ENCODE results near the gene COL1A1.

COL1A1 gene

GRCh38 chr17:50170662-50171370, 30.6 kb downstream of the COL1A1 start:
- no peak for DNase-seq

GRCh38 chr17:50169881-50170459, 31.5 kb downstream of the COL1A1 start:
- no peak for DNase-seq

GRCh38 chr17:50169121-50169764, 32.2 kb downstream of the COL1A1 start:
- DNase-seq = no peak

GRCh38 chr17:50168319-50168718, 33.1 kb downstream of the COL1A1 start:
- no peak for DNase-seq

- DNase-seq = no peak
These were observed 34.1 kb downstream of the COL1A1 start for GRCh38 chr17:50167371-50167770.

- no peak for DNase-seq
These were observed 34.8 kb downstream of the COL1A1 start for GRCh38 chr17:50166518-50167181.

GRCh38 chr17:50165867-50166517, 35.4 kb downstream of the COL1A1 start, which contains the start of gene SGCA:
Gene SGCA (plus strand): TSS chr17:50166005. CDS start chr17:50166041, 36 bp downstream.
- no peak for DNase-seq

GRCh38 chr17:50165466-50165865, 36.0 kb downstream of the COL1A1 start:
- DNase-seq = no peak

GRCh38 chr17:50165066-50165465, 36.4 kb downstream of the COL1A1 start:
- DNase-seq = no peak

- no peak for DNase-seq
These were observed 36.8 kb downstream of the COL1A1 start for GRCh38 chr17:50164697-50164988.

- DNase-seq = no peak
These were observed 37.4 kb downstream of the COL1A1 start for GRCh38 chr17:50163843-50164696.

GRCh38 chr17:50162466-50163254, 38.8 kb downstream of the COL1A1 start:
- no peak for DNase-seq

- DNase-seq = no peak
These were observed 39.5 kb downstream of the COL1A1 start for GRCh38 chr17:50161911-50162288.

- peak; percentile 26 for DNase-seq
These were observed 40.2 kb downstream of the COL1A1 start for GRCh38 chr17:50161023-50161910.

GRCh38 chr17:50157891-50158290, 43.5 kb downstream of the COL1A1 start:
- DNase-seq = no peak

- DNase-seq = no peak
These were observed 46.2 kb downstream of the COL1A1 start for GRCh38 chr17:50155115-50155819.

GRCh38 chr17:50154604-50155003, 46.8 kb downstream of the COL1A1 start:
- no peak for DNase-seq

- no peak for DNase-seq
These were observed 47.5 kb downstream of the COL1A1 start for GRCh38 chr17:50153650-50154575.

GRCh38 chr17:50152736-50153135, 48.7 kb downstream of the COL1A1 start:
- no peak for DNase-seq
